Hepatocyte (in vitro differentiated cells): ENCODE results near the gene KIAA1614. TPM values are rescaled to one million over a fixed set of nuclear protein-coding genes. Genes with fewer than 3 reads are reported as not detected.

Source experiments
- DNase-seq: peaks from one replicate; pipeline ENCODE4 v3.0.0-alpha.2; 2016; ENCODE audit warnings: low spot score
- H2AFZ ChIP-seq: fragments of 200-600 bp; sonication (generic); 2 replicates; pipeline ENCODE4 v1.6.0; 2016; ENCODE audit warnings: antibody characterized with exemption, mild to moderate bottlenecking
- H3K27ac ChIP-seq: fragments of 200-600 bp; sonication (generic); 2 replicates; pipeline ENCODE4 v1.5.1; 2016; ENCODE audit warnings: mild to moderate bottlenecking
- H3K27me3 ChIP-seq: fragments of 200-600 bp; sonication (generic); 2 replicates; pipeline ENCODE4 v1.6.1; 2016
- H3K36me3 ChIP-seq: fragments of 200-600 bp; sonication (generic); replicated peaks from 2 replicates; pipeline ENCODE4 v1.5.1; 2016; ENCODE audit warnings: low read depth; ENCODE audit not compliant: insufficient read depth
- H3K4me1 ChIP-seq: fragments of 200-600 bp; sonication (generic); 2 replicates; pipeline ENCODE4 v1.5.1; 2016; ENCODE audit warnings: mild to moderate bottlenecking, moderate library complexity; ENCODE audit not compliant: insufficient read depth
- H3K4me2 ChIP-seq: fragments of 200-600 bp; sonication (generic); 2 replicates; pipeline ENCODE4 v1.6.0; 2016
- H3K4me3 ChIP-seq: fragments of 200-600 bp; sonication (generic); 2 replicates; pipeline ENCODE4 v1.5.1; 2016; ENCODE audit warnings: mild to moderate bottlenecking
- H3K79me2 ChIP-seq: fragments of 200-600 bp; sonication (generic); 2 replicates; pipeline ENCODE4 v1.6.0; 2017; ENCODE audit warnings: mild to moderate bottlenecking
- H3K9me2 ChIP-seq: fragments of 200-600 bp; sonication (generic); replicated peaks from 2 replicates; pipeline ENCODE4 v1.6.0; 2017; ENCODE audit warnings: mild to moderate bottlenecking; ENCODE audit not compliant: insufficient read depth
- H3K9me3 ChIP-seq: fragments of 200-600 bp; sonication (generic); 2 replicates; pipeline ENCODE4 v1.5.1; 2016; ENCODE audit warnings: low read depth, mild to moderate bottlenecking
- H4K20me1 ChIP-seq: fragments of 200-600 bp; sonication (generic); 2 replicates; pipeline ENCODE4 v1.6.0; 2016; ENCODE audit warnings: mild to moderate bottlenecking; ENCODE audit not compliant: insufficient read depth, poor library complexity, severe bottlenecking
- CTCF ChIP-seq: fragments of 200-600 bp; sonication (generic); IDR thresholded peaks from 2 replicates; pipeline ENCODE4 v1.5.1; 2016; ENCODE audit warnings: antibody characterized with exemption, mild to moderate bottlenecking; ENCODE audit not compliant: poor library complexity
- EZH2 ChIP-seq: fragments of 200-600 bp; sonication (generic); IDR thresholded peaks from 2 replicates; pipeline ENCODE4 v1.6.1; 2016; ENCODE audit warnings: antibody characterized with exemption, mild to moderate bottlenecking, borderline replicate concordance
- EZH2phosphoT487 ChIP-seq: fragments of 200-600 bp; sonication (generic); IDR thresholded peaks from one replicate; pipeline ENCODE4 v1.6.1; 2018; ENCODE audit warnings: antibody characterized with exemption, mild to moderate bottlenecking, low read depth, moderate library complexity; ENCODE audit not compliant: unreplicated experiment, severe bottlenecking
- WGBS: methylation state at CpG from one replicate; pipeline ENCODE4 v1.1.6; 2016; ENCODE audit warnings: low lambda C conversion rate; ENCODE audit errors: missing lambda C conversion rate; 5-methylcytosine and 5-hydroxymethylcytosine counted together
- polyA plus RNA-seq: library from polyadenylated mRNA; unstranded; fragments of >200 nt; fragmentation: Nextera tagmentation; extraction: Ambion mirVana; gene quantifications from 2 replicates; pipeline ENCODE4 v1.2.1, GENCODE V29; 2016
- total RNA-seq: library from RNA; depleted of rRNA; stranded (reverse); fragments of >200 nt; gene quantifications from 2 replicates; pipeline ENCODE4 v1.2.3, GENCODE V29; 2014

KIAA1614 gene
- total and polyA plus RNA-seq, 2 experiments from 2014 or later, result 2.5 to 2.6 TPM

GRCh38 chr1:180921386-180921785 is 8.7 kb downstream of the KIAA1614 start:
- H3K79me2 ChIP-seq, result no peaks in the 10 kb centered on the region
- no peaks in the 10 kb centered on the region for H4K20me1 ChIP-seq
- H3K36me3 ChIP-seq, result no peaks in the 10 kb centered on the region
- no peak overlapping the region for H3K4me2 ChIP-seq
- H2AFZ ChIP-seq, result no peak overlapping the region
- H3K4me3 ChIP-seq, result no peak overlapping the region
- no peak for TF ChIP-seq CTCF
- TF ChIP-seq EZH2, result no peak
- TF ChIP-seq EZH2phosphoT487, result no peak
- no peak overlapping the region for H3K27ac ChIP-seq
- H3K9me3 ChIP-seq, result no peaks in the 10 kb centered on the region
- 94% methylated on average over 6 of the region's 6 CpGs for WGBS
- no peaks in the 10 kb centered on the region for H3K9me2 ChIP-seq
- no peak for DNase-seq
- H3K4me1 ChIP-seq, result peaks cover 20% of the 10 kb centered on the region
- H3K27me3 ChIP-seq, result no peaks in the 10 kb centered on the region

GRCh38 chr1:180921891-180922630 is 9.4 kb downstream of the KIAA1614 start:
- Histone ChIP-seq H3K9me3 (no peaks in the 10 kb centered on the region), H3K27ac (no peak overlapping the region), H3K4me3 (no peak overlapping the region), H3K9me2 (no peaks in the 10 kb centered on the region), H3K4me2 (no peak overlapping the region), H4K20me1 (no peaks in the 10 kb centered on the region), H2AFZ (no peak overlapping the region), H3K4me1 (peaks cover 27% of the 10 kb centered on the region), H3K36me3 (no peaks in the 10 kb centered on the region), H3K27me3 (no peaks in the 10 kb centered on the region), H3K79me2 (no peaks in the 10 kb centered on the region)
- TF ChIP-seq EZH2 (no peak), CTCF (no peak), EZH2phosphoT487 (no peak)
- WGBS, result 81% methylated on average over 21 of the region's 21 CpGs
- DNase-seq, result no peak

- no peak overlapping the region for H3K4me2 ChIP-seq
- no peak for DNase-seq
- 92% methylated on average over 8 of the region's 8 CpGs for WGBS
Measured at GRCh38 chr1:180922631-180923015, 9.9 kb downstream of the KIAA1614 start.

More at GRCh38 chr1:180922631-180923015, 9.9 kb downstream of the KIAA1614 start:
- no peaks in the 10 kb centered on the region for H3K27me3 ChIP-seq
- H3K36me3 ChIP-seq, result no peaks in the 10 kb centered on the region
- no peaks in the 10 kb centered on the region for H3K9me2 ChIP-seq
- H3K27ac ChIP-seq, result no peak overlapping the region
- no peaks in the 10 kb centered on the region for H3K79me2 ChIP-seq
- no peak overlapping the region for H3K4me3 ChIP-seq
- H4K20me1 ChIP-seq, result no peaks in the 10 kb centered on the region
- H3K9me3 ChIP-seq, result no peaks in the 10 kb centered on the region
- H2AFZ ChIP-seq, result no peak overlapping the region
- TF ChIP-seq EZH2 (no peak), EZH2phosphoT487 (no peak), CTCF (no peak)
- H3K4me1 ChIP-seq, result peaks cover 33% of the 10 kb centered on the region
